GM12878 (cell line): ENCODE data around the gene TMPRSS4. TPM values are rescaled to one million over a fixed set of nuclear protein-coding genes. Genes with fewer than 3 reads are reported as not detected.

Source experiments
- ATAC-seq: fragments of 200-7000 bp; cut with Tn5 transposase; 3 replicates; pipeline ENCODE4 v1.9.1; 2020; ENCODE audit warnings: mild to moderate bottlenecking, moderate library complexity
- BruUV-seq: library from RNA; stranded (reverse); fragments of 400-500 nt; replicated peaks from 2 replicates; lab custom pipeline; 2021; lab: Mats Ljungman, UMichigan
- CTCF ChIA-PET: fragments of 300-600 bp; sonication (Branson Sonifier 250); formaldehyde crosslinking; extraction: SDS; loops from one replicate; lab custom pipeline; 2021; ENCODE audit warnings: inconsistent platforms; lab: Yijun Ruan, JAX
- POLR2A ChIA-PET: fragments of 350-600 bp; formaldehyde crosslinking; extraction: SDS; loops from one replicate; lab custom pipeline; 2021; ENCODE audit warnings: inconsistent platforms; lab: Charles Lee
- RAD21 ChIA-PET: fragments of 300-600 bp; sonication (Branson Sonifier 250); formaldehyde crosslinking; loops from one replicate; lab custom pipeline; 2023; ENCODE audit warnings: antibody characterized with exemption; ENCODE audit not compliant: unreplicated experiment; lab: Charles Lee
- SMC1A ChIA-PET: fragments of 300-600 bp; sonication (Branson Sonifier 250); formaldehyde crosslinking; loops from one replicate; lab custom pipeline; 2023; ENCODE audit not compliant: unreplicated experiment, uncharacterized antibody; lab: Charles Lee
- DNase-seq: peaks from one replicate; pipeline ENCODE4 v3.0.0-alpha.2; 2011; ENCODE audit warnings: low read depth, low spot score
- FAIRE-seq: peaks from 3 replicates; lab custom pipeline; 2011; peaks lifted over from hg19 to GRCh38; lab: Jason Lieb, UNC
- H2AFZ ChIP-seq: 2 replicates; pipeline ENCODE4 v1.6.0; 2011; ENCODE audit warnings: low read depth, low read length, control low read depth; ENCODE audit not compliant: control insufficient read depth
- H3K27ac ChIP-seq: 2 replicates; pipeline ENCODE4 v1.5.1; 2011; ENCODE audit warnings: control low read depth; ENCODE audit not compliant: control insufficient read depth, insufficient read depth
- H3K27me3 ChIP-seq, 2 experiments: replicated peaks in 1 of 2; 2 replicates each; pipeline versions ENCODE4 v1.6.0 to v1.6.1; 2011; ENCODE audit warnings: low read length in 1 of 2; ENCODE audit not compliant: control insufficient read depth in 2 of 2, insufficient read depth in 2 of 2
- H3K36me3 ChIP-seq, 2 experiments: 2 replicates each; pipeline ENCODE4 v1.5.1; 2011; ENCODE audit warnings: low read length in 1 of 2; ENCODE audit not compliant: control insufficient read depth in 2 of 2, insufficient read depth in 2 of 2
- H3K4me1 ChIP-seq: 2 replicates; pipeline ENCODE4 v1.6.1; 2011; ENCODE audit warnings: mild to moderate bottlenecking, low read length, moderate library complexity, mixed read lengths; ENCODE audit not compliant: control insufficient read depth, insufficient read depth
- H3K4me2 ChIP-seq: 2 replicates; pipeline ENCODE4 v1.6.0; 2011; ENCODE audit warnings: control low read depth; ENCODE audit not compliant: control insufficient read depth, insufficient read depth
- H3K4me3 ChIP-seq: fragments of 200-600 bp; sonication (generic); 2 replicates; pipeline ENCODE4 v1.5.1; 2016
- H3K79me2 ChIP-seq: 2 replicates; pipeline ENCODE4 v1.6.0; 2011; ENCODE audit warnings: low read length; ENCODE audit not compliant: control insufficient read depth, insufficient read depth
- H3K9ac ChIP-seq: 2 replicates; pipeline ENCODE4 v1.8.0; 2011; ENCODE audit warnings: low read length, control low read depth, mixed read lengths; ENCODE audit not compliant: control insufficient read depth, insufficient read depth
- H3K9me3 ChIP-seq: replicated peaks from 3 replicates; pipeline ENCODE4 v1.5.1; 2011; ENCODE audit warnings: mild to moderate bottlenecking, low read length; ENCODE audit not compliant: control insufficient read depth, insufficient read depth
- H4K20me1 ChIP-seq: 2 replicates; pipeline ENCODE4 v1.6.0; 2011; ENCODE audit not compliant: control insufficient read depth, insufficient read depth
- CBFB ChIP-seq: IDR thresholded peaks from 2 replicates; pipeline ENCODE4 v1.6.1; 2016; ENCODE audit warnings: antibody characterized with exemption, low read depth
- MEF2B ChIP-seq: fragments of 450-650 bp; IDR thresholded peaks from 2 replicates; pipeline ENCODE4 v1.6.1; 2018; ENCODE audit warnings: mild to moderate bottlenecking, moderate library complexity; ENCODE audit not compliant: partially characterized antibody, poor library complexity, severe bottlenecking
- POU2F2 ChIP-seq: IDR thresholded peaks from 3 replicates; pipeline ENCODE4 v1.6.1; 2011; ENCODE audit warnings: low read depth, mild to moderate bottlenecking, low read length, borderline replicate concordance
- SMARCA5 ChIP-seq: fragments of 450-650 bp; IDR thresholded peaks from 2 replicates; pipeline ENCODE4 v1.6.1; 2017; ENCODE audit warnings: mild to moderate bottlenecking
- ZNF24 ChIP-seq: fragments of 450-650 bp; IDR thresholded peaks from 2 replicates; pipeline ENCODE4 v1.6.1; 2017; ENCODE audit warnings: antibody characterized with exemption, mild to moderate bottlenecking
- WGBS: methylation state at CpG from one replicate; pipeline ENCODE4 v1.1.6; 2016; ENCODE audit warnings: low lambda C conversion rate; ENCODE audit not compliant: insufficient replicate concordance, insufficient coverage; ENCODE audit errors: missing lambda C conversion rate; 5-methylcytosine and 5-hydroxymethylcytosine counted together
- in situ Hi-C: fragments of 300-500 bp; cut with MboI; formaldehyde crosslinking; loops from 9 replicates; pipeline ENCODE4 v1.14.3; 2018; ENCODE audit warnings: mixed read lengths
- intact Hi-C: fragments of 100-400 bp; cut with micrococcal nuclease; formaldehyde crosslinking; loops from one replicate; pipeline ENCODE4 v1.14.2; 2022; ENCODE audit not compliant: unreplicated experiment
- polyA plus RNA-seq, 11 experiments: library from polyadenylated mRNA; depleted of rRNA in 4 of 11; unstranded in 6 of 11; stranded (reverse) in 5 of 11; fragments of >200 nt; fragmentation: Nextera tagmentation in 4 of 11; fragmentation: Illumina TruSeq in 1 of 11; extraction: Ambion mirVana in 4 of 11; extraction: Trizol in 1 of 11; gene quantifications; 1 replicate in 1 of 11; 2 replicates in 10 of 11; pipeline versions ENCODE4 v1.2.1 to v1.2.3, GENCODE V29; 2011 to 2016; ENCODE audit warnings: inconsistent platforms in 2 of 11, missing spikeins in 2 of 11, low read depth in 1 of 11
- total RNA-seq, 4 experiments: library from RNA; depleted of rRNA in 3 of 4; stranded (reverse); fragments of >200 nt in 3 of 4; fragmentation: Illumina TruSeq in 1 of 4; extraction: Trizol in 1 of 4; gene quantifications; 2 replicates each; pipeline versions ENCODE4 v1.2.1 to v1.2.3, GENCODE V29; 2013 to 2021

Gene TMPRSS4
- total and polyA plus RNA-seq, 10 of the 15 experiments (the other 5 are each of a cell fraction or from before 2014, with no cell fraction given), result 0.14 to 0.26 TPM; not detected in 8

- Histone ChIP-seq H3K27me3 (peaks cover 1 to 4% of the 10 kb centered on the region in 2 experiments; a peak in 2 of 4 replicates), H3K4me3 (no peak overlapping the region), H3K36me3 (no peaks in the 10 kb centered on the region), H3K27ac (no peak overlapping the region), H3K79me2 (no peaks in the 10 kb centered on the region), H4K20me1 (no peaks in the 10 kb centered on the region), H2AFZ (no peak overlapping the region), H3K4me2 (no peak overlapping the region), H3K9me3 (peaks cover 5% of the 10 kb centered on the region; the same call in 1 of the 3 replicates), H3K9ac (no peak overlapping the region), H3K4me1 (no peaks in the 10 kb centered on the region)
- TF ChIP-seq CBFB (no peak), ZNF24 (peak; percentile 74; the same call in 1 of the 2 replicates)
- ChIA-PET SMC1A (interaction anchor here (1.2 to 2.1 kb wide), 2 partner anchors 10 to 32 kb away, joined by 3 to 5 read pairs; no protein-coding TSS in a partner anchor), CTCF (interaction anchor here (0.9 to 1.6 kb wide), 2 partner anchors 134 to 238 kb away, joined by 3 to 4 read pairs; no protein-coding TSS in a partner anchor), RAD21 (no interaction called here), POLR2A (no interaction called here)
- WGBS, result 41% methylated on average over 18 of the region's 18 CpGs
- FAIRE-seq (no peak), ATAC-seq (no peak), DNase-seq (no peak)
- in situ Hi-C loops (no loop called here), intact Hi-C loops (no loop called here)
- no TSS peak for BruUV-seq
These were observed 4.5 kb downstream of the TMPRSS4 start for GRCh38 chr11:118081241-118081958.

- FAIRE-seq, result no peak
- in situ Hi-C loops (no loop called here), intact Hi-C loops (no loop called here)
- TF ChIP-seq POU2F2, result no peak
- no peak for TF ChIP-seq SMARCA5
- TF ChIP-seq MEF2B, result peak; percentile 49
- Histone ChIP-seq H3K4me3 (no peak overlapping the region), H3K9me3 (peaks cover 15% of the 10 kb centered on the region; the same call in 2 of the 3 replicates), H4K20me1 (no peaks in the 10 kb centered on the region), H3K27ac (no peak overlapping the region), H2AFZ (no peak overlapping the region), H3K79me2 (no peaks in the 10 kb centered on the region), H3K4me2 (no peak overlapping the region), H3K36me3 (no peaks in the 10 kb centered on the region), H3K9ac (no peak overlapping the region), H3K4me1 (no peaks in the 10 kb centered on the region), H3K27me3 (peaks cover 0 to 4% of the 10 kb centered on the region in 2 experiments; a peak in 1 of 4 replicates)
- DNase-seq, result no peak
- ChIA-PET SMC1A (interaction anchor here (0.6 to 2.1 kb wide), 15 partner anchors 8 to 277 kb away, joined by 3 to 5 read pairs (median 3); no protein-coding TSS in a partner anchor), RAD21 (interaction anchor here (1.0 to 1.5 kb wide), 3 partner anchors 30 to 39 kb away, joined by 3 to 6 read pairs (median 5); no protein-coding TSS in a partner anchor), POLR2A (interaction anchor here (0.6 to 1.5 kb wide), 4 partner anchors 13 to 95 kb away, joined by 3 read pairs; no protein-coding TSS in a partner anchor), CTCF (interaction anchor here (0.6 to 2.2 kb wide), 9 partner anchors 27 to 275 kb away, joined by 3 to 7 read pairs (median 4); no protein-coding TSS in a partner anchor)
- peak; percentile 52 for ATAC-seq
- no TSS peak for BruUV-seq
- WGBS, result 34% methylated on average over 20 of the region's 21 CpGs
These were observed 6.1 kb downstream of the TMPRSS4 start for GRCh38 chr11:118082880-118083552.
